GM12872 (cell line): ENCODE measurements around the gene MEGF11.
A peak's percentile ranks its signal among the peaks of the same experiment; 100 is the strongest.

Experiments used
- TF ChIP-seq, protein P1 (sequence below): IDR thresholded peaks from 3 replicates; pipeline ENCODE4 v1.5.1; 2011; ENCODE audit warnings: low read depth, mild to moderate bottlenecking, low read length, moderate library complexity; ENCODE audit not compliant: insufficient read depth

Gene MEGF11

DNA sequence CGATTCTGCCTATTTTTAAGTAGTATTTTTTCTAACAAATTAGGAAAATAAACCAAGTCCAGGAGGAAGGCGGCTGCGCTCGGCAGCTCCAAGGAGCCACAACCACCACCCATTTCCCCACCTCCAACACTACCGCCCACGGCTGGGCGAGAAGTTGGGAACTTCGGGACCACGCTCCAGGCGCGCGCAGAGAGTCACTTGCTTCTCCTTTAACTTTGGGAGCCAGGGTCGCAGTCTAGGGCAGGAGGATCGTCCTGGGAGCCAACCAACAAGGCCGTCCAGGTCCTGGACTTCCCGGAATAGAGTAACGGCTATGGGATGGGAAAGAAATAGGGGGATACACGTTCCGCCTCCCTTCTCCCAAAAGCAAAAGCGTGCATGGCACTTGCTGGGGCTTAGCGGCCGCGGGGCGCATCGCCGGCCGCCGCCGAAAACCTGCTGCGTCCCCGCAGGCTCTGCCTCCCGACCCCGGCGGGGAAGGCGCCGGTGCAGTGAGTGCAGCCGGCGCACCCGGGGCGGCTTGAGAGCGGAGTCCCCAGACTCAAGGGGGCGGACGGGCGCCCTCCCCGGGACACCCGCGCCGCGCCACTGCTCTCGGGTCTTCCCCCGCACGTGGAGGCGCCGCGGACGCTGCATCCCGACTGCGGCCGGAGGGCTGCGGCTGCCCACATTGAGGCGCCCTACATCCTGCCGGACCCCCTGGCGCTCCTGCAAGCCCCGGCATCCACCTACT is 699 bp downstream of the MEGF11 start:
- TF ChIP-seq, protein P1, sequence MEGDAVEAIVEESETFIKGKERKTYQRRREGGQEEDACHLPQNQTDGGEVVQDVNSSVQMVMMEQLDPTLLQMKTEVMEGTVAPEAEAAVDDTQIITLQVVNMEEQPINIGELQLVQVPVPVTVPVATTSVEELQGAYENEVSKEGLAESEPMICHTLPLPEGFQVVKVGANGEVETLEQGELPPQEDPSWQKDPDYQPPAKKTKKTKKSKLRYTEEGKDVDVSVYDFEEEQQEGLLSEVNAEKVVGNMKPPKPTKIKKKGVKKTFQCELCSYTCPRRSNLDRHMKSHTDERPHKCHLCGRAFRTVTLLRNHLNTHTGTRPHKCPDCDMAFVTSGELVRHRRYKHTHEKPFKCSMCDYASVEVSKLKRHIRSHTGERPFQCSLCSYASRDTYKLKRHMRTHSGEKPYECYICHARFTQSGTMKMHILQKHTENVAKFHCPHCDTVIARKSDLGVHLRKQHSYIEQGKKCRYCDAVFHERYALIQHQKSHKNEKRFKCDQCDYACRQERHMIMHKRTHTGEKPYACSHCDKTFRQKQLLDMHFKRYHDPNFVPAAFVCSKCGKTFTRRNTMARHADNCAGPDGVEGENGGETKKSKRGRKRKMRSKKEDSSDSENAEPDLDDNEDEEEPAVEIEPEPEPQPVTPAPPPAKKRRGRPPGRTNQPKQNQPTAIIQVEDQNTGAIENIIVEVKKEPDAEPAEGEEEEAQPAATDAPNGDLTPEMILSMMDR, result no peak

DNA sequence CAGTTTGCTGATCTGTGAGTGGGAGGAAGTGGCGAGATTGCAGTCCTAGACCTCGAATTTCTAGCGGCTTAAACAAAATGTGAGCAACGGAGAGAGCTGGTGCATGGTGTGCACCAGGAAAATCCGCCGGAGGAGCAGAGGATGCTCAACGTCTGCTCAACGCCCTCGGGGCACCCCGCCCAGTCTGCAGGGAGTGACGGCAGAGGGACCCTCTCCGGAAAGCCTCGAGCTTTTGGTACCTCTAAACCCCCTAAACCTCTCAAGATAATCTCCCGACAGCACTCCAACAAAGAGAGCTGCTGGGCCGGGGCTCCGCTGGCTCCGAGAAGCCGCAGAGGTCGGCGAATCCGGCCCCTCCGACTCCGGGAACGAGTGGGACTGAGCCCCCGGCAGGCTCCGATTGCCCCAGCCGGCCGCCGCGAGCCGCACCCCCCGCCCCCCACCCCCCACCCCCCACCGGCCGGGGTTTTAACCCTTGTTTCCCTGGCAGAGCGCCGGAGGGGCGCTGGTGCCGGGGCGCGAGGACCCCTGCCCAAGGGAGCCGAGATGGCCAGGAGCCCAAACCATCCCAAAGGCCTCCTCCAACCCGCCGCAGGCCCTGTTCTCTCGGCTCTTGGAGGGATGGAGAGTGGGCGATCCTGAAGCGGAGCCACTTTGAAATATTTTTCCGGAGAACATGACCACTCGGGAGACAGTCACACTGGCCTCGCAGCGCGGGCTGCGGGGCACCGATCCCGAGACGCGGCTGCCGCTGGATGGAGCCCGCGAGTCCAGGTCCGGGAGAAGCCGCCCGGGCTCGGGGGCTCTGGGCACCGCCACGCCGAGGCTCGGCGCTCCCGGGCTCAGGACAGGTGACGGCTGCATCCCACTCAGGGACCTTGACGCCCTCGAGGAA is 1.5 kb downstream of the MEGF11 start:
- TF ChIP-seq, protein P1, result peak; percentile 48; the same call in 2 of the 3 replicates

DNA sequence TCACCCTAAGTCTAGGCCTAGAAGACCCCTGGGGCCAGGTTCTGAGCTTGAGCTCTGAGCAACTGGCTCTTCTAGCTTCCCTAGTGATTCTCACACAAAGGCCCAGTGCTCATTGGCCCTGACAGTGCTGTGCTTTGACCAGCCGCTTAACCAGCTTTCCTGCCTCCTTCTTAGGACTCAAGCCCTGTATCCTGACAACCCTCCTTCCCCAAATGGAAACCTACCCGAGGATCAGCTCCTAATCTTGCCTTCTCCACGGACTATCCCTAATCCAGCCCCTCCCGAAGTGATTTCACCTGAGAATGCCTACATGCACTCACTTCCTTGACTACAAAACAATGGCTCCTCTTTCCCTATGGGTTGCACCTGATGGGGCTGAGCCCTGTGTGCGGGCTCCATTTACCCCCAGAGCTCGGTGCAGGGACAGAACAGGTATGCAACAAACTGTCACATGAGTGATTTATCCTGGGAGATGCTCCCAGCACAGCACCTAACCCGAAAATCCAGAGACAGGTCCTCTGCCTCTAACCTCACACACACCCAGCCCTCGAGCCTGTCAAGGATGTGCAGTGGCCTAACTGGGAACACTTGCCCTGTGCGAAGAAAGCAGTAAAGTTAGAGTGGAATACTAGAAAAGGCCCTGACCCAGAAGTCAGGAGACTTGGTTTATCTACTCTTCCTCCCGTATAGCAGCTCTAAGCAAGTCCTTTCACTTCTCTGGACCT is 2.3 kb downstream of the MEGF11 start:
- TF ChIP-seq, protein P1, result no peak

DNA sequence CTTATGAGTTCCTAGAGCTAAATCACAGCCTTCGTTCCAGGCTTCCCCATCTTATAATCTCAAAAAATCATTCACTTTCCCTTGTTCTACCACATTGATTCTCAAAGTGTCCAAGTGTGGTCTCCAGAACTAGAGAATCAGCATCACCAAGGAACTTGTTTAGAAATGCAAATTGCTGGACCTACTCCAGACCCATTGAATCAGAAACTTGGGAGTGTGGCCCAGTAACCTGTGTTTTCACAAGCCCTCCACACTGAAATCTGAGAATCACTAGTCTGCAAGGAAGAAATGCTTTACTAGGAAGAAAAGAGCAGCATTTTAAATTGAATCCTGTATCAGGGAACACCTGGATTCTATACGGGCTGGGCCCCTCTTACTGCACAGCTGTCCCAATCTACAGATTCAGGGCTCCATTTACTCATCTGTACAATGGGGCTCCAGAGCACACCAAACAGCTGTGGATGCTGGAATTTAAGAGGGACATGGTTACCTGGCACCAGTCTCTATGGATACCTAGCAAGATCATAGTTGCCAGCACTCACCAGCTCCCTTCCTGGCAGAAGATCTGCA is 3.9 kb downstream of the MEGF11 start:
- TF ChIP-seq, protein P1, result no peak

DNA sequence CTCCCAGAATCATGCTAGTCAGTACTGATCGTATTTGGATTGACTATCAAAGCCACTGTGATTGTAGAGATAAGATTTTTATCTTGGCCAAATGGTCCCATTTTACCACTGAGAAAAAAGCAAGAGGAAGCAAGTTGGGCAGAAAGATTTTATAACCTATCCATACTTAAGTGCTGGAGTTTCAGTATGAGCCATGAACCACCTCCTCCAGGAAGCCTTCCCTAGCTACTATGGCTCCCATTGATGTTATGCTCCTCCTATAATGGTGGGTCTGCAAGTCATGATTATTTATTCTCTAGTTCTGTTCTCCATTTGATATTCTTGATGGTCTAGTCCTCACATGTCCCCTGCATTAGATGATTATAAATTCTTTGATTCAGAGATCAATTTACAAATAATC is 6.6 kb downstream of the MEGF11 start:
- TF ChIP-seq, protein P1, result no peak

DNA sequence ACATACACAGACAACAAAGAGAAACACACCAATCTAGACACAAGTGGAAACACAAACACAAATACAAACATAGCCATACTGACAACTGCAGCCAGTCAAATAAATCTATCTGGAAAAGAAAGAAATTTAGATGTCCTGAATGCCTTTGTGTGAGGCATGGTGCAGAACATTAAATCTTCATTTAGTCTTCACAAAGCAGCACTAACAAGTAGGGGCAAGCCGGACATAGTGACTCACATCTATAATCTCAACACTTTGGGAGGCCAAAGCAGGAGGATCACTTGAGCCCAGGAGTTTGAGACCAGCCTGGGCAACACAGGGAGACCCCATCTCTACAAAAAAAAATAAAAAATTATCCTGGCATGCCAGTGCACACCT is 11.7 kb downstream of the MEGF11 start:
- TF ChIP-seq, protein P1, result no peak
